ENCODE data around the gene BPIFB1. TPM values are rescaled to one million over a fixed set of nuclear protein-coding genes. Genes with fewer than 3 reads are reported as not detected.
A peak's percentile ranks its signal among the peaks of the same experiment; 100 is the strongest.

The BPIFB1 gene
- total and polyA plus RNA-seq, 9 of the 15 experiments (the other 6 are each of a cell fraction or from before 2014, with no cell fraction given): not detected

DNA sequence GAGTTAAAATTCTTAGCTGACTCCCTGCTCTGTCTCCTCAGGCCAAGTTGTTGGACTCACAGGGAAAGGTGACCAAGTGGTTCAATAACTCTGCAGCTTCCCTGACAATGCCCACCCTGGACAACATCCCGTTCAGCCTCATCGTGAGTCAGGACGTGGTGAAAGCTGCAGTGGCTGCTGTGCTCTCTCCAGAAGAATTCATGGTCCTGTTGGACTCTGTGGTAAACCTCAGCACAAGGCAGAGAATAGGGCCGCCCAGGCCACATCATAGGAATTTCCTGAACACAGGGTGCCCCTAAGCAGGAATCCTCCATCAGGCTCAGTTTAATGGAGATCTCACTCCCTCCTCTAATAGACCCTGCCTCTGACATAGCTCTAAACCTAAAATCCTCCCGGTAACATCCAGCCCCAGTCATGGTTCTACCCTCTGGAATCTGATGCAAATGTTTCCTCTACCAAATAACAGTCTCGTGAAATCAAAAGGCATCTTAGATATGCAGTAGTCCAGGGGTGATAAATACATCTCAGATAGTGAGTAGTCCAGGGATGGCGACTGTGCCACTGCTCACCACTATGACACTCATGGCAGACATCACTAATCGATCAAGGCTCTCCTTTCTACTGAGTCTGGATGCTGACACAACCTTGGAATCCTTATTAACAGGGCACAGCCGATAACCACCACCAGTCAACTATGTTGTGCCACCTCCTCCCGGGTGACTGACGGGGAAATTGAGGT lies 18.3 kb downstream of the BPIFB1 start:
- Histone ChIP-seq H2AFZ (ENCODE audit: low read depth, low read length) (no peak overlapping the region), H3K9me1 (ENCODE audit: control insufficient read depth, insufficient read depth, low read length) (no peaks in the 10 kb centered on the region), H4K20me1 (replicated peaks; ENCODE audit: control insufficient read depth, insufficient read depth, low read length) (peaks cover 4% of the 10 kb centered on the region), H3K4me2 (ENCODE audit: insufficient read depth, low read length) (no peak overlapping the region), H3K27me3 (ENCODE audit: control insufficient read depth in 2 of 2, insufficient read depth in 2 of 2, low read length in 2 of 2) (peaks cover 8 to 57% of the 10 kb centered on the region in 2 experiments; a peak in 4 of 5 replicates), H3K36me3 (ENCODE audit: control insufficient read depth, insufficient read depth, low read length) (no peaks in the 10 kb centered on the region), H3K9ac (ENCODE audit: insufficient read depth in 1 of 2, low read depth in 2 of 2, low read length in 2 of 2) (no peak overlapping the region), H3K27ac (ENCODE audit: extremely low read depth, low read depth, low read length) (no peak overlapping the region), H3K9me3 (replicated peaks; ENCODE audit: control insufficient read depth, insufficient read depth, low read depth, low read length) (no peaks in the 10 kb centered on the region), H3K4me3 (no peak overlapping the region), H3K4me1 (replicated peaks in 1 of 2; ENCODE audit: control insufficient read depth in 2 of 2, insufficient read depth in 2 of 2, low read length in 2 of 2) (peaks cover 0 to 3% of the 10 kb centered on the region in 2 experiments; a peak in 1 of 5 replicates), H3K79me2 (ENCODE audit: control insufficient read depth, insufficient read depth, low read length) (no peaks in the 10 kb centered on the region)
- BruUV-seq (replicated peaks): no TSS peak
- ATAC-seq (0 out of 3 replicates have a peak, but pooled peaks have one; percentile 32), DNase-seq (ENCODE audit: extremely low read depth in 1 of 4, low spot score in 3 of 4) (peak in 2 of 4 experiments; percentile 34 to 38), FAIRE-seq (no peak)
- under 1% methylated on average over 11 of the region's 11 CpGs for WGBS (ENCODE audit: insufficient coverage, low coverage, missing lambda C conversion rate)
- in situ Hi-C loops (cut with MboI) (no loop called here), intact Hi-C loops (cut with micrococcal nuclease) (no loop called here)
- ChIA-PET CTCF (ENCODE audit: low intra/inter-chr PET ratio) (no interaction called here), POLR2A (no interaction called here)
- TF ChIP-seq SMARCA4 (IDR thresholded peaks at IDR 0.05) (no peak), ZNF23 (CRISPR knock-in tag; IDR thresholded peaks at IDR 0.05) (peak; percentile 91), ZNF507 (tag; conservative IDR thresholded peaks at IDR 0.05) (no peak), ZBTB17 (CRISPR knock-in tag; IDR thresholded peaks at IDR 0.05) (peak; percentile 97)
- TF ChIP-seq, protein P1, sequence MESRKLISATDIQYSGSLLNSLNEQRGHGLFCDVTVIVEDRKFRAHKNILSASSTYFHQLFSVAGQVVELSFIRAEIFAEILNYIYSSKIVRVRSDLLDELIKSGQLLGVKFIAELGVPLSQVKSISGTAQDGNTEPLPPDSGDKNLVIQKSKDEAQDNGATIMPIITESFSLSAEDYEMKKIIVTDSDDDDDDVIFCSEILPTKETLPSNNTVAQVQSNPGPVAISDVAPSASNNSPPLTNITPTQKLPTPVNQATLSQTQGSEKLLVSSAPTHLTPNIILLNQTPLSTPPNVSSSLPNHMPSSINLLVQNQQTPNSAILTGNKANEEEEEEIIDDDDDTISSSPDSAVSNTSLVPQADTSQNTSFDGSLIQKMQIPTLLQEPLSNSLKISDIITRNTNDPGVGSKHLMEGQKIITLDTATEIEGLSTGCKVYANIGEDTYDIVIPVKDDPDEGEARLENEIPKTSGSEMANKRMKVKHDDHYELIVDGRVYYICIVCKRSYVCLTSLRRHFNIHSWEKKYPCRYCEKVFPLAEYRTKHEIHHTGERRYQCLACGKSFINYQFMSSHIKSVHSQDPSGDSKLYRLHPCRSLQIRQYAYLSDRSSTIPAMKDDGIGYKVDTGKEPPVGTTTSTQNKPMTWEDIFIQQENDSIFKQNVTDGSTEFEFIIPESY (CRISPR knock-in tag; IDR thresholded peaks at IDR 0.05): no peak
- TF ChIP-seq, protein P2, sequence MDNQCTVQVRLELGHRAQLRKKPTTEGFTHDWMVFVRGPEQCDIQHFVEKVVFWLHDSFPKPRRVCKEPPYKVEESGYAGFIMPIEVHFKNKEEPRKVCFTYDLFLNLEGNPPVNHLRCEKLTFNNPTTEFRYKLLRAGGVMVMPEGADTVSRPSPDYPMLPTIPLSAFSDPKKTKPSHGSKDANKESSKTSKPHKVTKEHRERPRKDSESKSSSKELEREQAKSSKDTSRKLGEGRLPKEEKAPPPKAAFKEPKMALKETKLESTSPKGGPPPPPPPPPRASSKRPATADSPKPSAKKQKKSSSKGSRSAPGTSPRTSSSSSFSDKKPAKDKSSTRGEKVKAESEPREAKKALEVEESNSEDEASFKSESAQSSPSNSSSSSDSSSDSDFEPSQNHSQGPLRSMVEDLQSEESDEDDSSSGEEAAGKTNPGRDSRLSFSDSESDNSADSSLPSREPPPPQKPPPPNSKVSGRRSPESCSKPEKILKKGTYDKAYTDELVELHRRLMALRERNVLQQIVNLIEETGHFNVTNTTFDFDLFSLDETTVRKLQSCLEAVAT (IDR thresholded peaks at IDR 0.05): peak in 1 of 2 experiments; percentile 93; a peak in 2 of 4 replicates
- TF ChIP-seq, protein P3, sequence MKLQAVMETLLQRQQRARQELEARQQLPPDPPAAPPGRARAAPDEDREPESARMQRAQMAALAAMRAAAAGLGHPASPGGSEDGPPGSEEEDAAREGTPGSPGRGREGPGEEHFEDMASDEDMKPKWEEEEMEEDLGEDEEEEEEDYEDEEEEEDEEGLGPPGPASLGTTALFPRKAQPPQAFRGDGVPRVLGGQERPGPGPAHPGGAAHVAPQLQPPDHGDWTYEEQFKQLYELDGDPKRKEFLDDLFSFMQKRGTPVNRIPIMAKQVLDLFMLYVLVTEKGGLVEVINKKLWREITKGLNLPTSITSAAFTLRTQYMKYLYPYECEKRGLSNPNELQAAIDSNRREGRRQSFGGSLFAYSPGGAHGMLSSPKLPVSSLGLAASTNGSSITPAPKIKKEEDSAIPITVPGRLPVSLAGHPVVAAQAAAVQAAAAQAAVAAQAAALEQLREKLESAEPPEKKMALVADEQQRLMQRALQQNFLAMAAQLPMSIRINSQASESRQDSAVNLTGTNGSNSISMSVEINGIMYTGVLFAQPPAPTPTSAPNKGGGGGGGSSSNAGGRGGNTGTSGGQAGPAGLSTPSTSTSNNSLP (IDR thresholded peaks at IDR 0.05; ENCODE audit: borderline replicate concordance, low read depth, low read length): no peak

Measured in K562 (cell line).